RWPE1 (cell line): ENCODE results near the gene SV2C.

Experiments
- CTCF ChIA-PET: fragments of 350-600 bp; sonication (Branson Sonifier 250); formaldehyde crosslinking; extraction: SDS; loops from one replicate; lab custom pipeline; 2021; lab: Yijun Ruan, JAX
- POLR2A ChIA-PET: fragments of 400-600 bp; formaldehyde crosslinking; extraction: SDS; loops from one replicate; lab custom pipeline; 2020; ENCODE audit warnings: antibody characterized with exemption; ENCODE audit not compliant: low non-redundant PET; lab: Yijun Ruan, JAX
- DNase-seq: peaks from one replicate; pipeline ENCODE4 v3.0.0; 2012; ENCODE audit warnings: low spot score
- H3K27ac ChIP-seq: fragments of 450-650 bp; 2 replicates; pipeline ENCODE4 v1.5.1; 2017
- TF ChIP-seq, protein P1 (sequence below): fragments of 450-650 bp; conservative IDR thresholded peaks from 2 replicates; pipeline ENCODE4 v1.5.1; 2017; ENCODE audit warnings: low read depth, mild to moderate bottlenecking

SV2C gene

DNA sequence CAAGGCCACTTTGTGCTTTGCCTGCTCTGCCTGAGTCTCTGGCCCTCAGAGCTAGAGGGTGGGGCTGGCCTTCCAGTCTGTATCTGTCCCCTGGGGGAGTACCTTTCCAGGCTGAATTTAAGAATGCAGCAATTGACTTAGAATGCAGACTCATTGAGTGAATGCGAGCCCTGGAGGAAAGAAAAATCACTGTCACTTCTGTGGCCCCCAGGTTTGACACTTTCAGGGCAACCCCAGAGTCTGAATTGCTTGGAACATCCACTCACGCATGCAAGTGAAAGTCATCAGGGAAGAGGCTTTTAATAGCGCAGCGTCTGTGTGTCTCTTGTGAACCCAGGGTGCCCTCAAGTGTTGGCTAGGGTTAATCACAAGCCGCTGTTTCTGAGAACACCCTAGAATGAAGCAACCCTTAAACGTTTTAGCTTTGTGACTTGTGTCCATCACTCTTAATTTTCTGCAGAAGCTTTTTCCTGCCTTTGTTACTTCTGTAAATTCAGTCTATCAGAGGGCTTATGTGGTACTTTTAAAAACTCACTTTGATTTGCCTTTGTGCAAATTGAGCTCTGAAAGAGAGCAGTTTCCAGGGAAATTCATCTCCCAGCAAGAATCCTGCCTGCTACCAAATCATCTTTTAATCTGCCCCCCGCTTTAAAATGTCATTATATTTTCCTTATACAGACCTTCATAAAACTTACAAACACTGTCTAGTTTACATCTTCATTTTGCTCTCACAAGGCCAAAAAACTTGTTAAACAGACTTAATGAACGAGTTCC is 173.1 kb downstream of the SV2C start:
- no peak overlapping the region for H3K27ac ChIP-seq
- CTCF ChIA-PET, result interaction anchor here (0.5 to 1.4 kb wide), 20 partner anchors 9 to 1132 kb away, joined by 3 to 18 read pairs (median 3); no protein-coding TSS in a partner anchor
- TF ChIP-seq, protein P1, sequence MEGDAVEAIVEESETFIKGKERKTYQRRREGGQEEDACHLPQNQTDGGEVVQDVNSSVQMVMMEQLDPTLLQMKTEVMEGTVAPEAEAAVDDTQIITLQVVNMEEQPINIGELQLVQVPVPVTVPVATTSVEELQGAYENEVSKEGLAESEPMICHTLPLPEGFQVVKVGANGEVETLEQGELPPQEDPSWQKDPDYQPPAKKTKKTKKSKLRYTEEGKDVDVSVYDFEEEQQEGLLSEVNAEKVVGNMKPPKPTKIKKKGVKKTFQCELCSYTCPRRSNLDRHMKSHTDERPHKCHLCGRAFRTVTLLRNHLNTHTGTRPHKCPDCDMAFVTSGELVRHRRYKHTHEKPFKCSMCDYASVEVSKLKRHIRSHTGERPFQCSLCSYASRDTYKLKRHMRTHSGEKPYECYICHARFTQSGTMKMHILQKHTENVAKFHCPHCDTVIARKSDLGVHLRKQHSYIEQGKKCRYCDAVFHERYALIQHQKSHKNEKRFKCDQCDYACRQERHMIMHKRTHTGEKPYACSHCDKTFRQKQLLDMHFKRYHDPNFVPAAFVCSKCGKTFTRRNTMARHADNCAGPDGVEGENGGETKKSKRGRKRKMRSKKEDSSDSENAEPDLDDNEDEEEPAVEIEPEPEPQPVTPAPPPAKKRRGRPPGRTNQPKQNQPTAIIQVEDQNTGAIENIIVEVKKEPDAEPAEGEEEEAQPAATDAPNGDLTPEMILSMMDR, result peak; percentile 85
- DNase-seq, result peak; percentile 79
- POLR2A ChIA-PET, result no interaction called here

GRCh38 chr5:76257225-76257833 is 174.1 kb downstream of the SV2C start:
- ChIA-PET CTCF (interaction anchor here (1.1 to 1.3 kb wide), 2 partner anchors 13 to 83 kb away, joined by 4 to 5 read pairs; no protein-coding TSS in a partner anchor), POLR2A (no interaction called here)
- H3K27ac ChIP-seq, result no peak overlapping the region
- TF ChIP-seq, protein P1, result no peak
- DNase-seq, result no peak

- ChIA-PET POLR2A (no interaction called here), CTCF (interaction anchor here (0.6 kb wide), 1 partner anchor 9 kb away, joined by 3 read pairs; no protein-coding TSS in a partner anchor)
- DNase-seq, result no peak
- TF ChIP-seq, protein P1, result no peak
- no peak overlapping the region for H3K27ac ChIP-seq
Measured at GRCh38 chr5:76257897-76258296, 174.7 kb downstream of the SV2C start.

DNA sequence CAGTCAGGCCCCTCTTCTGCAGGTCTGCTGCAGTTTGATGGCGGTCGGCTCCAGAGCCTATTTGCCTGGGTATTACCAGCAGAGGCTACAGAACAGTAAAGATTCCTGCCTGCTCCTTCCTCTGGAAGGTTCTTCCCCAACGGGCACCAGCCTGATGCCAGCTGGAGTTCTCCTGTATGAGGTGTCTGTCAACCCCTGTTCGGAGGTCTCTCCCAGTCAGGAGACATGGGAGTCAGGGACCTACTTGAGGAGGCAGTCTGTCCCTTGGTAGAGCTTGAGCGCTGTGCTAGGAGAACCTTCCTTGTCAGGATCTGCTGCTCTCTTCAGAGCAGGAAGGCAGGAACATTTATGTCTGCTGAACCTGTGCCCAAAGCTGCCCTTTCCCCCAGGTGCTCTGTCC is 181.5 kb downstream of the SV2C start:
- TF ChIP-seq, protein P1, result no peak
- ChIA-PET POLR2A (no interaction called here), CTCF (interaction anchor here (0.6 to 1.7 kb wide), 2 partner anchors 9 to 319 kb away, joined by 3 to 5 read pairs; no protein-coding TSS in a partner anchor)
- H3K27ac ChIP-seq, result no peak overlapping the region
- no peak for DNase-seq

DNA sequence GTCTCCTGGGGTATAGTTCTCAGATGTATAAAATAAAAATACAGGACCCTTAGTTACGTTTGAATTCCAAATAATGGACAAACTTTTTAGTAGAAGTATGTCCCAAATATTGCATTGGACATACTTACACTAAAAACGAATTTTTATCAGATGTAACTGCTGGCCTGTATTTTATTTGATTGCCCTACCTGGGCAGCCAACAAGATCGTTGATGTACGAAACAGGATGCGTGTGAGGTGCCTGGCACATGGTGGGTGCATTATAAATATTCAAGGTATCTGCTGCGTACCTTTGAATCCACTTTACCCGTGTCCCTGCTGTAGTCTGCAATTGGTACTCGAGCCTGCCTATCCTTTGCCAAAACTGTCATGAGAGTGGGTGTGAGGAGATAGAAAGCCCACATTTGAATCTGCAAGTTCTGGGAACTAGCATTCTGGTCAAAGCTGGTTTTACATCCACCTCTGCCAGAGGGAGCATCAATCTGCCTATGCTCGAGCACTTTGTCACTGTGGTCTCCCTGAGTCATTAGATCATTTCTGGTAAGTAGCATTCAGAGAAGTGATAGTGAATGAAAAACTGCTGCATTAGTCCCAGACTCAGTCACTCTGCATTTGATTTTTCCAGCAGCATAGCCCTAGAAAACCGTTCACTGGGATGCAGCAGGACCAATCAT is 186.2 kb downstream of the SV2C start:
- H3K27ac ChIP-seq, result no peak overlapping the region
- POLR2A ChIA-PET, result no interaction called here
- TF ChIP-seq, protein P1, result no peak
- no peak for DNase-seq
- CTCF ChIA-PET, result interaction anchor here (1.4 kb wide), 1 partner anchor 13 kb away, joined by 4 read pairs; no protein-coding TSS in a partner anchor

- TF ChIP-seq, protein P1, result no peak
- ChIA-PET CTCF (interaction anchor here (1.4 kb wide), 1 partner anchor 14 kb away, joined by 4 read pairs; no protein-coding TSS in a partner anchor), POLR2A (no interaction called here)
- peak; percentile 50 for DNase-seq
- H3K27ac ChIP-seq, result no peak overlapping the region
Measured at GRCh38 chr5:76269932-76270610, 186.9 kb downstream of the SV2C start.
